ENCODE data around the gene GNAQ. TPM values are rescaled to one million over a fixed set of nuclear protein-coding genes. Genes with fewer than 3 reads are reported as not detected.

Gene GNAQ
- total RNA-seq, 1 donor = 58.0 TPM

- TF ChIP-seq CTCF (IDR thresholded peaks at IDR 0.05; ENCODE audit: insufficient read depth, low read length) = no peak
- no peak for DNase-seq (ENCODE audit: low read depth)
These were observed 71.1 kb downstream of the GNAQ start for GRCh38 chr9:77960356-77961153.

GRCh38 chr9:77959803-77960202 is 71.8 kb downstream of the GNAQ start:
- no peak for TF ChIP-seq CTCF (IDR thresholded peaks at IDR 0.05; ENCODE audit: insufficient read depth, low read length)
- no peak for DNase-seq (ENCODE audit: low read depth)
- no peak overlapping the region for H3K4me3 ChIP-seq (ENCODE audit: low read depth, low read length)

More at GRCh38 chr9:77960356-77961153, 71.1 kb downstream of the GNAQ start:
- no peak overlapping the region for H3K4me3 ChIP-seq (ENCODE audit: low read depth, low read length)

GRCh38 chr9:77957652-77958051 is 74.0 kb downstream of the GNAQ start:
- DNase-seq (ENCODE audit: low read depth) = no peak
- TF ChIP-seq CTCF (IDR thresholded peaks at IDR 0.05; ENCODE audit: insufficient read depth, low read length) = no peak
- H3K4me3 ChIP-seq (ENCODE audit: low read depth, low read length) = no peak overlapping the region

- TF ChIP-seq CTCF (IDR thresholded peaks at IDR 0.05; ENCODE audit: insufficient read depth, low read length) = no peak
- DNase-seq (ENCODE audit: low read depth) = no peak
- no peak overlapping the region for H3K4me3 ChIP-seq (ENCODE audit: low read depth, low read length)
These were observed 75.1 kb downstream of the GNAQ start for GRCh38 chr9:77956555-77956954.

GRCh38 chr9:77954666-77955015 is 77.0 kb downstream of the GNAQ start:
- DNase-seq (ENCODE audit: low read depth) = no peak
- no peak overlapping the region for H3K4me3 ChIP-seq (ENCODE audit: low read depth, low read length)
- TF ChIP-seq CTCF (IDR thresholded peaks at IDR 0.05; ENCODE audit: insufficient read depth, low read length) = no peak

GRCh38 chr9:77954013-77954665 is 77.5 kb downstream of the GNAQ start:
- peak; percentile 46 for DNase-seq (ENCODE audit: low read depth)
- TF ChIP-seq CTCF (IDR thresholded peaks at IDR 0.05; ENCODE audit: insufficient read depth, low read length) = no peak
- H3K4me3 ChIP-seq (ENCODE audit: low read depth, low read length) = no peak overlapping the region

All from fibroblast of the aortic adventitia (primary cell).